SU-DHL-6 (cell line): Measurements from ENCODE around the gene KRTAP10-4.

Experiments
- CTCF ChIP-seq: fragments of 200-600 bp; sonication (generic); IDR thresholded peaks from one replicate; pipeline ENCODE4 v1.5.1; 2017; ENCODE audit warnings: antibody characterized with exemption, mild to moderate bottlenecking, low read length, moderate library complexity; ENCODE audit not compliant: insufficient read depth, poor library complexity, severe bottlenecking
- EZH2phosphoT487 ChIP-seq: fragments of 200-600 bp; sonication (generic), shearing (Covaris generic); conservative IDR thresholded peaks from 2 replicates; pipeline ENCODE4 v1.6.1; 2018; ENCODE audit warnings: mild to moderate bottlenecking, antibody characterized with exemption, low read length, moderate library complexity, mixed read lengths

GRCh38 chr21:44555200-44555875 lies 18.2 kb upstream of the KRTAP10-4 start:
- TF ChIP-seq CTCF (no peak), EZH2phosphoT487 (no peak)
